ENCODE data around the gene TEX101.
"Not testable (repeated sequence)": the region's sequence is repeated elsewhere in the genome, so short reads cannot be mapped to it uniquely, and the experiment has no call there.

GRCh38 chr19:43383254-43383653, 31.4 kb upstream of the TEX101 start:
- not testable (repeated sequence) for TF ChIP-seq CTCF (IDR thresholded peaks at IDR 0.05; ENCODE audit: borderline replicate concordance, extremely low read depth, low read length, poor library complexity, severe bottlenecking); EZH2 (IDR thresholded peaks at IDR 0.05; ENCODE audit: borderline replicate concordance, low read depth, low read length, severe bottlenecking)
